SK-N-SH treated with all-trans-retinoic acid at 6 μM for 48 hours (cell line): ENCODE data around the gene TMEM114.

Experiments
- CSRNP3 ChIP-seq: fragments of 250-450 bp; sonication (Bioruptor Pico); IDR thresholded peaks from 2 replicates; pipeline ENCODE4 v1.5.1; 2021; ENCODE audit warnings: mild to moderate bottlenecking, moderate library complexity
- ESRRG ChIP-seq: fragments of 250-450 bp; sonication (Bioruptor Pico); IDR thresholded peaks from 2 replicates; pipeline ENCODE4 v1.6.1; 2021; ENCODE audit warnings: mild to moderate bottlenecking
- GLIS3 ChIP-seq: fragments of 250-450 bp; sonication (Bioruptor Pico); IDR thresholded peaks from 2 replicates; pipeline ENCODE4 v1.5.0; 2020; ENCODE audit warnings: mild to moderate bottlenecking, moderate library complexity
- PATZ1 ChIP-seq: fragments of 250-450 bp; sonication (Bioruptor Pico); IDR thresholded peaks from 2 replicates; pipeline ENCODE4 v1.8.0; 2020; ENCODE audit warnings: mild to moderate bottlenecking, moderate library complexity, borderline replicate concordance
- RARB ChIP-seq: fragments of 250-450 bp; sonication (Bioruptor Pico); IDR thresholded peaks from 2 replicates; pipeline ENCODE4 v1.8.0; 2021; ENCODE audit warnings: mild to moderate bottlenecking, moderate library complexity
- ZC3H10 ChIP-seq: fragments of 250-450 bp; sonication (Bioruptor Pico); IDR thresholded peaks from 2 replicates; pipeline ENCODE4 v1.5.1; 2021; ENCODE audit warnings: mild to moderate bottlenecking, moderate library complexity
- ZFP30 ChIP-seq: fragments of 450-650 bp; formaldehyde crosslinking; IDR thresholded peaks from 2 replicates; pipeline ENCODE4 v1.5.0; 2022; ENCODE audit warnings: mild to moderate bottlenecking, moderate library complexity
- TF ChIP-seq, protein P1 (sequence below): fragments of 250-450 bp; sonication (Bioruptor Pico); IDR thresholded peaks from 2 replicates; pipeline ENCODE4 v1.5.0; 2020; ENCODE audit warnings: mild to moderate bottlenecking, moderate library complexity

DNA sequence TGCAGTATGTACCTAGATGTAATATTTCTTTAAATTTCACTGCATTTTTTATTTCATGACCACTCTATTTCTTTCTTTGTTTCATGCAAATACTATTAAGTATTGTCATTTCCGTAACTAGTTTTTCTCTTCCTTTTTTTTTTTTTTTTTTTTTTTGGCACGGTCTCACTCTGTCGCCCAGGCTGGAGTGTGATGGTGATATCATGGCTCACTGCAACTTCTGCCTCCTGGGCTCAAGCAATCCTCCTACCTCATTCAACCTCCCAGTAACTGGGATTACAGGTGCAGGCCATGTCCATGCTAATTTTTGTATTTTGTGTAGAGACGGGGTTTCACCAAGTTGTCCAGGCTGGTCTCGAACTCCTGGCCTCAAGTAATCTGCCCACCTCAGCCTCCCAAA, 70.7 kb downstream of the TMEM114 start:
- no peak for TF ChIP-seq PATZ1 (CRISPR knock-in tag)
- no peak for TF ChIP-seq CSRNP3 (CRISPR knock-in tag)
- no peak for TF ChIP-seq RARB
- TF ChIP-seq GLIS3 (CRISPR knock-in tag) = no peak
- no peak for TF ChIP-seq ZC3H10
- TF ChIP-seq ZFP30 (CRISPR knock-in tag) = no peak
- TF ChIP-seq ESRRG (CRISPR knock-in tag) = no peak
- TF ChIP-seq, protein P1, sequence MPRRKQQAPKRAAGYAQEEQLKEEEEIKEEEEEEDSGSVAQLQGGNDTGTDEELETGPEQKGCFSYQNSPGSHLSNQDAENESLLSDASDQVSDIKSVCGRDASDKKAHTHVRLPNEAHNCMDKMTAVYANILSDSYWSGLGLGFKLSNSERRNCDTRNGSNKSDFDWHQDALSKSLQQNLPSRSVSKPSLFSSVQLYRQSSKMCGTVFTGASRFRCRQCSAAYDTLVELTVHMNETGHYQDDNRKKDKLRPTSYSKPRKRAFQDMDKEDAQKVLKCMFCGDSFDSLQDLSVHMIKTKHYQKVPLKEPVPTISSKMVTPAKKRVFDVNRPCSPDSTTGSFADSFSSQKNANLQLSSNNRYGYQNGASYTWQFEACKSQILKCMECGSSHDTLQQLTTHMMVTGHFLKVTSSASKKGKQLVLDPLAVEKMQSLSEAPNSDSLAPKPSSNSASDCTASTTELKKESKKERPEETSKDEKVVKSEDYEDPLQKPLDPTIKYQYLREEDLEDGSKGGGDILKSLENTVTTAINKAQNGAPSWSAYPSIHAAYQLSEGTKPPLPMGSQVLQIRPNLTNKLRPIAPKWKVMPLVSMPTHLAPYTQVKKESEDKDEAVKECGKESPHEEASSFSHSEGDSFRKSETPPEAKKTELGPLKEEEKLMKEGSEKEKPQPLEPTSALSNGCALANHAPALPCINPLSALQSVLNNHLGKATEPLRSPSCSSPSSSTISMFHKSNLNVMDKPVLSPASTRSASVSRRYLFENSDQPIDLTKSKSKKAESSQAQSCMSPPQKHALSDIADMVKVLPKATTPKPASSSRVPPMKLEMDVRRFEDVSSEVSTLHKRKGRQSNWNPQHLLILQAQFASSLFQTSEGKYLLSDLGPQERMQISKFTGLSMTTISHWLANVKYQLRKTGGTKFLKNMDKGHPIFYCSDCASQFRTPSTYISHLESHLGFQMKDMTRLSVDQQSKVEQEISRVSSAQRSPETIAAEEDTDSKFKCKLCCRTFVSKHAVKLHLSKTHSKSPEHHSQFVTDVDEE (CRISPR knock-in tag) = no peak
